ENCODE data around the gene ZSCAN31.

DNA sequence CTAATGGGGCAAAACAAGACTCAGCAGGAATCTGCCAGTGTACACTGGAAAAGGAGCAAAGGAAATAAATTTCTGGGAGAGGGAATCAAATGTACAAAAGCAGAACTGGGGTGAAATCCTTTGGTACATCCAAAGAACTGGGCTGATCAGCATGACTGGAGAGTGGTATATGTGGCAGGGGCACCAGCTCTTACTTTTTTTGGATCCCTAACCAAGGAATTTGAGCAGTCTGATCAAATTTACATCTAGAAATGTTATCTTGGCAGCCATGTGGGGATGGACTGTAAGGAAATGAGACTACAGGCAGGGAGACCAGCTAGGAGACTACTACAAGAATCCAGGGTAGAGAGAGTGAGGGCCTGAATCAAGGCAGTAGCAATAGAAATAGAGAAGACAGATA lies 1.2 kb upstream of the ZSCAN31 start:
- TF ChIP-seq, protein P1, sequence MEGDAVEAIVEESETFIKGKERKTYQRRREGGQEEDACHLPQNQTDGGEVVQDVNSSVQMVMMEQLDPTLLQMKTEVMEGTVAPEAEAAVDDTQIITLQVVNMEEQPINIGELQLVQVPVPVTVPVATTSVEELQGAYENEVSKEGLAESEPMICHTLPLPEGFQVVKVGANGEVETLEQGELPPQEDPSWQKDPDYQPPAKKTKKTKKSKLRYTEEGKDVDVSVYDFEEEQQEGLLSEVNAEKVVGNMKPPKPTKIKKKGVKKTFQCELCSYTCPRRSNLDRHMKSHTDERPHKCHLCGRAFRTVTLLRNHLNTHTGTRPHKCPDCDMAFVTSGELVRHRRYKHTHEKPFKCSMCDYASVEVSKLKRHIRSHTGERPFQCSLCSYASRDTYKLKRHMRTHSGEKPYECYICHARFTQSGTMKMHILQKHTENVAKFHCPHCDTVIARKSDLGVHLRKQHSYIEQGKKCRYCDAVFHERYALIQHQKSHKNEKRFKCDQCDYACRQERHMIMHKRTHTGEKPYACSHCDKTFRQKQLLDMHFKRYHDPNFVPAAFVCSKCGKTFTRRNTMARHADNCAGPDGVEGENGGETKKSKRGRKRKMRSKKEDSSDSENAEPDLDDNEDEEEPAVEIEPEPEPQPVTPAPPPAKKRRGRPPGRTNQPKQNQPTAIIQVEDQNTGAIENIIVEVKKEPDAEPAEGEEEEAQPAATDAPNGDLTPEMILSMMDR (IDR thresholded peaks at IDR 0.05; ENCODE audit: insufficient read depth, low read depth, low read length) = no peak
- TF ChIP-seq EZH2 (IDR thresholded peaks at IDR 0.05; ENCODE audit: insufficient read depth, low read length) = no peak

Measured in astrocyte (in vitro differentiated cells and primary cell).